HG03159 (cell line): Measurements from ENCODE around the gene FCN1.

ENCODE experiments used
- ATAC-seq: cut with Tn5 transposase; IDR thresholded peaks from one replicate; pipeline ENCODE4 v1.9.1; 2021; ENCODE audit warnings: mild to moderate bottlenecking, moderate library complexity; ENCODE audit not compliant: unreplicated experiment

The FCN1 gene

GRCh38 chr9:134894136-134894860, 23.4 kb downstream of the FCN1 start:
- ATAC-seq: no peak

- ATAC-seq: no peak
Observed at GRCh38 chr9:134892820-134893420, 24.8 kb downstream of the FCN1 start.

GRCh38 chr9:134892221-134892620, 25.5 kb downstream of the FCN1 start:
- ATAC-seq: no peak

GRCh38 chr9:134891713-134892112, 26.0 kb downstream of the FCN1 start:
- no peak for ATAC-seq

- no peak for ATAC-seq
Observed at GRCh38 chr9:134891053-134891452, 26.7 kb downstream of the FCN1 start.

GRCh38 chr9:134890155-134890495, 27.6 kb downstream of the FCN1 start:
- no peak for ATAC-seq

- ATAC-seq: no peak
Observed at GRCh38 chr9:134889386-134890154, 28.1 kb downstream of the FCN1 start.

GRCh38 chr9:134888603-134889190, 29.0 kb downstream of the FCN1 start:
- ATAC-seq: no peak

- no peak for ATAC-seq
Observed at GRCh38 chr9:134887686-134888602, 29.8 kb downstream of the FCN1 start.

- no peak for ATAC-seq
Observed at GRCh38 chr9:134887219-134887618, 30.5 kb downstream of the FCN1 start.

- ATAC-seq: no peak
Observed at GRCh38 chr9:134886413-134886913, 31.2 kb downstream of the FCN1 start.

GRCh38 chr9:134885679-134886412, 31.9 kb downstream of the FCN1 start:
- no peak for ATAC-seq

GRCh38 chr9:134885001-134885678, 32.6 kb downstream of the FCN1 start:
- ATAC-seq: no peak

GRCh38 chr9:134884492-134884891, 33.2 kb downstream of the FCN1 start:
- no peak for ATAC-seq

- no peak for ATAC-seq
Observed at GRCh38 chr9:134883040-134883782, 34.5 kb downstream of the FCN1 start.

GRCh38 chr9:134882204-134882785, 35.4 kb downstream of the FCN1 start:
- ATAC-seq: no peak

- no peak for ATAC-seq
Observed at GRCh38 chr9:134881313-134881670, 36.4 kb downstream of the FCN1 start.
